Esophagus squamous epithelium (tissue), 5 donors: ENCODE results near the gene TUBA3D. TPM values are rescaled to one million over a fixed set of nuclear protein-coding genes. Genes with fewer than 3 reads are reported as not detected.
"Not testable (repeated sequence)": the region's sequence is repeated elsewhere in the genome, so short reads cannot be mapped to it uniquely, and the experiment has no call there.

Experiments
- DNase-seq: peaks from one replicate; lab custom pipeline; 2025; lab: John Stamatoyannopoulos, UW
- H3K27ac ChIP-seq, 4 donors: fragments of 200-600 bp; sonication (generic); one replicate each; pipeline ENCODE4 v1.5.1; 2016 to 2019; ENCODE audit warnings: mild to moderate bottlenecking in 1 of 4
- H3K27me3 ChIP-seq, 4 donors: fragments of 200-600 bp; sonication (generic); 1 replicate in 3 of 4; 2 replicates in 1 of 4; pipeline versions ENCODE4 v1.5.1 to v1.6.0; 2017 to 2021; ENCODE audit warnings: antibody characterized with exemption in 1 of 4
- H3K36me3 ChIP-seq, 3 donors: fragments of 200-600 bp; sonication (generic); one replicate each; pipeline ENCODE4 v1.5.1; 2016 to 2019
- H3K4me1 ChIP-seq, 3 donors: fragments of 200-600 bp; sonication (generic); one replicate each; pipeline ENCODE4 v1.5.1; 2017 to 2019
- H3K4me3 ChIP-seq, 4 donors: fragments of 200-600 bp; sonication (generic); 1 replicate in 3 of 4; 2 replicates in 1 of 4; pipeline ENCODE4 v1.5.1; 2016 to 2019; ENCODE audit warnings: mild to moderate bottlenecking in 2 of 4, moderate library complexity in 1 of 4
- H3K9me3 ChIP-seq, 3 donors: fragments of 200-600 bp; sonication (generic); one replicate each; pipeline ENCODE4 v1.5.1; 2016 to 2019
- CTCF ChIP-seq, 6 experiments: fragments of 450-650 bp in 4 of 6; fragments of 200-600 bp in 2 of 6; sonication (generic) in 2 of 6; IDR thresholded peaks; one replicate each; pipeline ENCODE4 v1.5.1; 2016 to 2019; ENCODE audit warnings: antibody characterized with exemption in 6 of 6, mild to moderate bottlenecking in 4 of 6, moderate library complexity in 4 of 6
- POLR2A ChIP-seq, 4 donors: fragments of 450-650 bp; IDR thresholded peaks; one replicate each; pipeline ENCODE4 v1.6.1; 2017; ENCODE audit warnings: antibody characterized with exemption in 4 of 4, mild to moderate bottlenecking in 4 of 4, moderate library complexity in 3 of 4
- WGBS, 2 donors: methylation state at CpG; one replicate each; pipeline ENCODE4 v1.1.5; 2018; 5-methylcytosine and 5-hydroxymethylcytosine counted together
- intact Hi-C: fragments of 100-400 bp; cut with DNase I; formaldehyde crosslinking; loops from one replicate; pipeline ENCODE4 v1.15.0; 2022
- total RNA-seq, 4 donors: library from RNA; depleted of rRNA; stranded (reverse); fragments of >200 nt; gene quantifications; one replicate each; pipeline ENCODE4 v1.1.0, GENCODE V29; 2016
- donor health status: DM: yes; HTN: yes; CAD: no.

TUBA3D gene
- total RNA-seq, 4 donors from 2014 or later = not detected

GRCh38 chr2:131478850-131479461, 3.0 kb downstream of the TUBA3D start:
- H3K27ac ChIP-seq, DNase-seq, H3K27me3 ChIP-seq, H3K9me3 ChIP-seq, H3K4me1 ChIP-seq, H3K4me3 ChIP-seq, intact Hi-C loops: not testable (repeated sequence)
- 91 to 93% methylated on average over 7 to 8 of the region's 9 CpGs for WGBS, 2 donors
- H3K36me3 ChIP-seq = peaks cover 0 to 35% (median 0%) of the 10 kb centered on the region in 3 donors

GRCh38 chr2:131480351-131480750, 4.4 kb downstream of the TUBA3D start:
- H3K27me3 ChIP-seq, H3K4me1 ChIP-seq, H3K9me3 ChIP-seq, intact Hi-C loops, DNase-seq, H3K4me3 ChIP-seq, H3K27ac ChIP-seq: not testable (repeated sequence)
- peaks cover 0 to 49% (median 0%) of the 10 kb centered on the region in 3 donors for H3K36me3 ChIP-seq
- WGBS, 2 donors = 93 to 100% methylated on average over 3 to 7 of the region's 20 CpGs

GRCh38 chr2:131482506-131483155, 6.7 kb downstream of the TUBA3D start:
- DNase-seq, H3K9me3 ChIP-seq, H3K27me3 ChIP-seq, H3K4me3 ChIP-seq, H3K4me1 ChIP-seq, intact Hi-C loops, H3K27ac ChIP-seq: not testable (repeated sequence)
- 82 to 88% methylated on average over 3 to 6 of the region's 19 CpGs for WGBS, 2 donors
- H3K36me3 ChIP-seq = peaks cover 0 to 47% (median 0%) of the 10 kb centered on the region in 3 donors

DNA sequence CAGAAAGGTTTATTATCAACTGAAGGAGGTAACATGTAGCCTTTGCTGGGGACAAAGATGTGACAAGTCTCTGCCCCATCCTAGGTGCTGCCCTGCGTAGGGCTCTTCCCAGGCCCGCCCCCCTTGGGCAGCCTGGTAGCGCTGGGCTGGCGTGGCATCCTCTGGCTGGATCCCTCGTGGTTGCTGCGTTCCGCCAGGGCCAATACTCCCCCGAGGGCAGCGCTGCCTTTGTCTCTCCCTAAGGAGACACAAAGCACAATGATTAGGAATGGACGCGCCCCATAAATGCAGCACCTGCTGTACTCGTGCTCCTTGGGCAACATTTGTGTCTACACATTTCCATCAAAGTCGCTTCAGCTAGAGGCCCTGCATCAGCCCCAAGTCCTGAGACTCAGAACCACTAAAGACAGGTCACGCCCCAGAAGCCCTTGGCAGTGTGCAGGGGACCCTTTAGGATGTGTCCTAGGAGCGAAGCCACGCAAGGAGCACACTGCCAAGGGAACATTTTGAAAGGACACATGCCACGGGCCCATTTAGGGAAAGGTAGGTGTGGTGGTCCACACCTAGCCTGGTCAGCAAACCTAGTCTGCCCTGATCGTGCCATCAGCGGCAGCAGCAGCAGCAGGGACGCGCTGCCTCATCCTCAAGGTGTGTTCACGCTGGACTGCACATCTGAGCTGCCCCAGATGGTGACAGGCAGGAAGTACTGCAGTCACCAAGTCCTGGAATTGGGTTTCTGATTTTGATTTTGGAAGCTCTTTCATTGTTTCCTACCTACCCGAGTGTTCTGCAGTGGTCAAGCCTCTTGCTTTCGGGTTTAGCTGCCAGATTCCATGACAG, 8.3 kb downstream of the TUBA3D start:
- DNase-seq, H3K4me3 ChIP-seq, intact Hi-C loops, H3K27me3 ChIP-seq, H3K4me1 ChIP-seq, H3K9me3 ChIP-seq, H3K27ac ChIP-seq: not testable (repeated sequence)
- 88 to 89% methylated on average over 15 to 18 of the region's 24 CpGs for WGBS, 2 donors
- H3K36me3 ChIP-seq = peaks cover 0 to 54% (median 0%) of the 10 kb centered on the region in 3 donors

DNA sequence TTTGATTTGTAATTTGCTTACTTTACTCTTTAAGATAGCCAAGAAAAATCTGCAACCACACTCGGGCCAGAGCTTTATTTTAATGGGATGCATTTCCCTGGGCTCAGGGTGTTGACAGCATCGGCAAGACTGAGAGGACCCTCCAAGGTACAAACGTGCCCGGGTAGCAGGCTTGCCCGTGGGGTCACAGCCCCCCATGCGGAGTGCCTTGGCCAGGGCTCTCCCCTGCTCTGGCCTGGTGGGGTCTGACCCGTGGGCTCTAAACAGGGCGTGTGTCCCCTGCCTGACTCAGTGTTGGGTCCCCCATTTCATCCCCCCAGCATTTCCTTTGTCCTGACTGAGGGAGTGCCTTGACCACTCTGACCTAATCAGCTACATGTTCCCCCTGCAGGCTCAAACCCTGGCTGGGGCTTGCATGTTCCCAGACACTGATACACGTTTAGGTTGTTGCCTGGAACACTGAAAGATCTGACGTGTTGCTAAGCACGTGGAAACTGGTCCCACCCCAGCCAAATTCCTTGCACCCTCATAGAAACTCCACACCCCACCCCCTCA, 9.1 kb downstream of the TUBA3D start:
- not testable (repeated sequence) for H3K9me3 ChIP-seq, H3K27me3 ChIP-seq, H3K27ac ChIP-seq, H3K4me1 ChIP-seq, H3K4me3 ChIP-seq, DNase-seq
- WGBS, 2 donors = 82 to 89% methylated on average over 5 to 10 of the region's 11 CpGs
- intact Hi-C loops = loop anchor here (5.0 kb wide), 1 partner anchor 1298 kb away; no protein-coding TSS in a partner anchor
- peaks cover 0 to 54% (median 0%) of the 10 kb centered on the region in 3 donors for H3K36me3 ChIP-seq

DNA sequence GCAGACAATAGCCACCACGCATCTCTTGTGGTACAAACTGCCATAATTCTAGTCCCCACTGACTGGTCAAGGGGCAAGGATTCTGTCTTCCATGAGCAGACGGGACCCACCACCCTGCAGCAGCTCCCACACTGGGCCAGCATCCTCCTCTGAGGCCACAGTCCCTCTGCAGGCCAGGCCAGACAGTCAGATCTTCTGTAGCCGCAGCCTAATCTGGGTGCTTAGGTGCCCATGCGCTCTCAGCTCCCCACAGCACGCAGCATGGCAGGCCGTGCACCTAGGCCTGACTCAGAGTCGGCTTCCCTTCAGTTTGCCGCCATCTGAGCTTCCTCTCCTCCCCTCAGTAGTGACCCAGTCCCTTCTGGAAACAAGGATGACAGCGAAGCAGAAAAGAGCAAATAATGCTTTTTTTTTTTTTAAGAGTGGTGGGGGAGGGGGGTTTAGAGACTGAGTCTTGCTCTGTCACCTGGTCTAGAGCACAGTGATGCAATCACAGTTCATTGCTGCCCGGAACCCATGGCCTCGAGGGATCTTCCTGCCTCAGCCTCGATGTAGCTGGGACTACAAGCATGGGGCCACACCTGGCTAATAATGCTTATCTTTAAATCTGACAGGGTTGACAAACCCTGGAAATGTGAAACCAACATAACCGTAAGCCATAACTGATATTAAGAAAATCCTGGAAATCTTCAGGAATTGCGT, 10.4 kb downstream of the TUBA3D start:
- intact Hi-C loops = loop anchor here (5.0 kb wide), 1 partner anchor 1299 kb away; no protein-coding TSS in a partner anchor
- not testable (repeated sequence) for H3K27ac ChIP-seq, H3K4me3 ChIP-seq, DNase-seq, H3K9me3 ChIP-seq, H3K27me3 ChIP-seq
- 77 to 90% methylated on average over 8 to 11 of the region's 14 CpGs for WGBS, 2 donors
- Histone ChIP-seq H3K4me1 (peaks cover 8 to 19% (median 10%) of the 10 kb centered on the region in 3 donors), H3K36me3 (peaks cover 0 to 48% (median 0%) of the 10 kb centered on the region in 3 donors)

GRCh38 chr2:131488306-131489205, 12.6 kb downstream of the TUBA3D start:
- H3K4me1 ChIP-seq = peaks cover 10 to 23% (median 11%) of the 10 kb centered on the region in 3 donors
- no peaks in the 10 kb centered on the region for H3K9me3 ChIP-seq
- DNase-seq = no peak
- TF ChIP-seq POLR2A (IDR thresholded peaks at IDR 0.05) (no peak), CTCF (IDR thresholded peaks at IDR 0.05) (no peak)
- H3K4me3 ChIP-seq = no peak overlapping the region
- WGBS, 2 donors = 78 to 81% methylated on average over 12 to 14 of the region's 14 CpGs
- no peak overlapping the region for H3K27ac ChIP-seq
- H3K27me3 ChIP-seq = no peaks in the 10 kb centered on the region
- peaks cover 0 to 35% (median 0%) of the 10 kb centered on the region in 3 donors for H3K36me3 ChIP-seq
- intact Hi-C loops = loop anchor here (5.0 kb wide), 1 partner anchor 1301 kb away; no protein-coding TSS in a partner anchor

DNA sequence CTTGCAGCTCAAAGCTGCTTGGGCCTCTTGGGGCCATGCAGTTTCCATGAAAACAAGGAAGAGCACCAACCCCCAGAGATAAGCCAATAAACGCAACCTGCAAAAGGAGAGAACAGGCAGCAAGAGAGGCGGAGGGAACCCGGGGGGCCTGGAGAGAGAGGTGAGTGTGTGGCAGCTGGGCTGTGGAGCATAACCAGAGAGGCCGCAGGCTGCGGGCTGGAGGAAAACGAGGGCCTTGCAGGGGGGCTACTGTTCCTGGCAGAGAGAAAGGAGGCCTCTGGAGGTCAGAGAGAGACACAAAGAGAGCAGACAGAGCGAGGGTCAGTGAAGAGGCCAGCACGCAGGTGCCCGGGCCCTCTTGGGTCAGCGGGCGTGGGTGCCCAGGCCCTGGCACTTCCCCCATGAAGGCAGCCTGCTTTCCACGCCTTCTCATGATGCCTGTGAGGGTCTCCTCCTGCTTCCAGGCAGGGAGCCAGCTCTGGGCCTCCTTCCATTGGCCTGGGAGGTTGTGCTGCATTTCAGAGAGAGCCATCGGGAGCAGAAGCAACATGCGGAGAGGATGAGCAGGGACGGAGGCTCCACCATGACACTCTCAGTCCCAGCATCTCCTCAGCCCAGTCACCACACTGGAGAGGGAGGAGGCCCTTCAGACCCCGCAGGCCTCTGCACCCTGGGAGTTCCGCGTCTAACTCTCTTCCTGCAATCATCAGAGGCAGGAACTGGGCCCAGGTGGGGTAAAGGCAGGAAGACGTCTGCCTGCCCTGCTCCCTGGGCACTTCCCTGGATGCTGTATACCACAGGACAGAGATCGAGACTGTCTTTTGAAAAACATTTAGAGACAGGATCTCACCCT, 14.9 kb downstream of the TUBA3D start:
- intact Hi-C loops = loop anchor here (5.0 kb wide), 1 partner anchor 181 kb away; no protein-coding TSS in a partner anchor

DNA sequence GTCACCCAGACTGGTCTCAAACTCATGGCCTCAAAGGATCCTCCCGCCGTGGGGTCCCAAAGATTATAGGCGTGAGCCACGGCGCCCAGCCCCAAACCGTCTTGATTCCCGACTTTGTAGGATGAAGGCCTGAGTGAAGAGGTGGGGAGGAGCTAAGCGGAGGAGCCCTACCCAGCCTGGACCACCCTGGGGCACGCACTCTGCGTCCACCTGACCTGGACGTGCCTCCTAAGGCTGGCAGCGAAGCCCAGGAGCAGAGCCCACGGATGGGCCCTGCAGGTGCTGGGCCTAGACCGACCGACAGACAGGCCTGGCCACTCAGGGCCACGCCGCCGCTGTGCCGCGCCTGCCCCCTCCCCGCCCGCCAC, 15.5 kb downstream of the TUBA3D start:
- Histone ChIP-seq H3K4me3 (peak overlapping the region; percentile 80 to 89 (median 86)), H3K4me1 (peaks cover 23 to 44% (median 24%) of the 10 kb centered on the region in 3 donors), H3K27ac (peak overlapping the region in 3 of 4 donors; percentile 58 to 95 (median 72)), H3K36me3 (peaks cover 0 to 14% (median 0%) of the 10 kb centered on the region in 3 donors)
- H3K27me3 ChIP-seq, DNase-seq, H3K9me3 ChIP-seq: not testable (repeated sequence)
- intact Hi-C loops = loop anchor here (5.0 kb wide), 1 partner anchor 181 kb away; no protein-coding TSS in a partner anchor
- WGBS, 2 donors = 25% methylated on average over 7 of the region's 22 CpGs; no CpG with 5 or more reads in 1 of the 2 donors

More for the DNA sequence above, 14.9 kb downstream of the TUBA3D start:
- H3K4me3 ChIP-seq = peak overlapping the region; percentile 80 to 89 (median 86)
- peaks cover 23 to 44% (median 24%) of the 10 kb centered on the region in 3 donors for H3K4me1 ChIP-seq
- peak overlapping the region in 3 of 4 donors; percentile 58 to 95 (median 72) for H3K27ac ChIP-seq
- WGBS, 2 donors = 58 to 65% methylated on average over 13 to 17 of the region's 20 CpGs
- H3K27me3 ChIP-seq, H3K9me3 ChIP-seq, DNase-seq: not testable (repeated sequence)
- peaks cover 0 to 17% (median 0%) of the 10 kb centered on the region in 3 donors for H3K36me3 ChIP-seq
